GF-D8 (cell line): ENCODE data around the gene PSMD14.

Source experiments
- DNase-seq: peaks from one replicate; lab custom pipeline; 2025; lab: John Stamatoyannopoulos, UW

PSMD14 gene

GRCh38 chr2:161419638-161420190 lies 111.5 kb downstream of the PSMD14 start:
- DNase-seq = no peak

GRCh38 chr2:161420406-161421074 lies 112.3 kb downstream of the PSMD14 start:
- DNase-seq = peak; percentile 21

GRCh38 chr2:161421686-161422085 lies 113.5 kb downstream of the PSMD14 start:
- no peak for DNase-seq

GRCh38 chr2:161422816-161423403 lies 114.7 kb downstream of the PSMD14 start:
- DNase-seq = no peak

GRCh38 chr2:161423421-161424393 lies 115.5 kb downstream of the PSMD14 start:
- DNase-seq = no peak

- no peak for DNase-seq
These were observed 116.2 kb downstream of the PSMD14 start for GRCh38 chr2:161424394-161424769.

GRCh38 chr2:161424891-161425727 lies 116.9 kb downstream of the PSMD14 start:
- no peak for DNase-seq

- no peak for DNase-seq
These were observed 117.7 kb downstream of the PSMD14 start for GRCh38 chr2:161425728-161426454.

- DNase-seq = no peak
These were observed 118.3 kb downstream of the PSMD14 start for GRCh38 chr2:161426455-161426921.

GRCh38 chr2:161426922-161427663 lies 118.9 kb downstream of the PSMD14 start:
- DNase-seq = no peak

GRCh38 chr2:161427664-161428587 lies 119.7 kb downstream of the PSMD14 start:
- no peak for DNase-seq

- DNase-seq = no peak
These were observed 122.2 kb downstream of the PSMD14 start for GRCh38 chr2:161430386-161430785.

- no peak for DNase-seq
These were observed 123.9 kb downstream of the PSMD14 start for GRCh38 chr2:161432107-161432506.

GRCh38 chr2:161434118-161434517 lies 125.9 kb downstream of the PSMD14 start:
- no peak for DNase-seq

GRCh38 chr2:161436411-161436810 lies 128.2 kb downstream of the PSMD14 start:
- DNase-seq = no peak

- DNase-seq = no peak
These were observed 130.4 kb downstream of the PSMD14 start for GRCh38 chr2:161438598-161438997.

GRCh38 chr2:161445097-161445496 lies 136.9 kb downstream of the PSMD14 start:
- DNase-seq = no peak

GRCh38 chr2:161448431-161448830 lies 140.2 kb downstream of the PSMD14 start:
- DNase-seq = no peak
